ENCODE measurements around the gene USO1. TPM values are rescaled to one million over a fixed set of nuclear protein-coding genes. Genes with fewer than 3 reads are reported as not detected.
A peak's percentile ranks its signal among the peaks of the same experiment; 100 is the strongest.

The USO1 gene
- total and polyA plus RNA-seq, 7 donors: 49.5 to 224 (median 175) TPM

GRCh38 chr4:75678965-75679364 lies 45.4 kb upstream of the USO1 start:
- TF ChIP-seq CTCF (IDR thresholded peaks at IDR 0.05): no peak
- Histone ChIP-seq H3K9me3 (no peaks in the 10 kb centered on the region), H3K4me3 (no peak overlapping the region), H3K36me3 (ENCODE audit: insufficient read depth in 1 of 2, low read depth in 1 of 2) (no peaks in the 10 kb centered on the region), H3K4me1 (peaks cover 12% of the 10 kb centered on the region), H3K27ac (peak overlapping the region; percentile 75), H3K27me3 (ENCODE audit: insufficient read depth in 3 of 3, low read length in 2 of 3) (no peaks in the 10 kb centered on the region)
- intact Hi-C loops (cut with DNase I): no loop called here
- peak in 1 of 4 donors; percentile 58 for ATAC-seq
- DNase-seq: no peak

GRCh38 chr4:75679876-75680575 lies 44.4 kb upstream of the USO1 start:
- DNase-seq (no peak), ATAC-seq (peak; percentile 53 to 82 (median 62))
- 53 to 68% (median 54%) methylated on average over 3 of the region's 3 CpGs for WGBS, 3 donors
- no peaks in the 10 kb centered on the region for H3K9me3 ChIP-seq
- H3K27me3 ChIP-seq (ENCODE audit: insufficient read depth in 3 of 3, low read length in 2 of 3): no peaks in the 10 kb centered on the region
- TF ChIP-seq CTCF (IDR thresholded peaks at IDR 0.05): no peak
- no peak overlapping the region for H3K4me3 ChIP-seq
- peaks cover 8% of the 10 kb centered on the region for H3K4me1 ChIP-seq
- intact Hi-C loops (cut with DNase I): loop anchor here in 1 of 2 donors (5.0 kb wide), 1 partner anchor 37 kb away; no protein-coding TSS in a partner anchor
- peak overlapping the region; percentile 75 for H3K27ac ChIP-seq
- H3K36me3 ChIP-seq (ENCODE audit: insufficient read depth in 1 of 2, low read depth in 1 of 2): no peaks in the 10 kb centered on the region

GRCh38 chr4:75683482-75684155 lies 40.8 kb upstream of the USO1 start:
- no peak overlapping the region for H3K27ac ChIP-seq
- intact Hi-C loops (cut with DNase I): loop anchor here in 1 of 2 donors (5.0 kb wide), 1 partner anchor 34 kb away; no protein-coding TSS in a partner anchor
- DNase-seq (no peak), ATAC-seq (no peak)
- no peak overlapping the region for H3K4me3 ChIP-seq
- H3K27me3 ChIP-seq (ENCODE audit: insufficient read depth in 3 of 3, low read length in 2 of 3): no peaks in the 10 kb centered on the region
- no peaks in the 10 kb centered on the region for H3K9me3 ChIP-seq
- TF ChIP-seq CTCF (IDR thresholded peaks at IDR 0.05): no peak
- WGBS, 3 donors: 87 to 91% (median 89%) methylated on average over 6 of the region's 6 CpGs
- peaks cover 18% of the 10 kb centered on the region for H3K4me1 ChIP-seq
- no peaks in the 10 kb centered on the region for H3K36me3 ChIP-seq (ENCODE audit: insufficient read depth in 1 of 2, low read depth in 1 of 2)

GRCh38 chr4:75685546-75686189 lies 38.7 kb upstream of the USO1 start:
- Histone ChIP-seq H3K9me3 (no peaks in the 10 kb centered on the region), H3K36me3 (ENCODE audit: insufficient read depth in 1 of 2, low read depth in 1 of 2) (peaks cover 0 to 5% of the 10 kb centered on the region in 2 donors), H3K27me3 (ENCODE audit: insufficient read depth in 3 of 3, low read length in 2 of 3) (no peaks in the 10 kb centered on the region), H3K27ac (peak overlapping the region; percentile 82), H3K4me3 (no peak overlapping the region), H3K4me1 (peaks cover 12% of the 10 kb centered on the region)
- peak; percentile 88 to 96 (median 92) for ATAC-seq
- DNase-seq: no peak
- intact Hi-C loops (cut with DNase I): no loop called here
- WGBS, 3 donors: 27 to 42% (median 34%) methylated on average over 2 of the region's 2 CpGs
- no peak for TF ChIP-seq CTCF (IDR thresholded peaks at IDR 0.05)

All from psoas muscle (tissue), 8 donors.